Gastrocnemius medialis (tissue), 4 donors: ENCODE data around the gene RAB13. TPM values are rescaled to one million over a fixed set of nuclear protein-coding genes. Genes with fewer than 3 reads are reported as not detected.
A peak's percentile ranks its signal among the peaks of the same experiment; 100 is the strongest.

ENCODE experiments used
- ATAC-seq, 2 donors: fragments of 150-250 bp; one replicate each; pipeline ENCODE4 v1.9.1; 2016
- DNase-seq, 2 donors: peaks; one replicate each; pipeline ENCODE4 v3.0.0-alpha.2; 2019
- H3K27ac ChIP-seq, 4 donors: fragments of 200-600 bp; sonication (generic); 1 replicate in 1 of 4; 2 replicates in 3 of 4; pipeline ENCODE4 v1.5.1; 2016 to 2018; ENCODE audit warnings: mild to moderate bottlenecking in 2 of 4, moderate library complexity in 1 of 4
- H3K27me3 ChIP-seq, 3 donors: fragments of 200-600 bp; sonication (generic) in 2 of 3; 1 replicate in 1 of 3; 2 replicates in 2 of 3; pipeline versions ENCODE4 v1.5.1 to v1.6.0; 2016 to 2019; ENCODE audit warnings: mild to moderate bottlenecking in 1 of 3, moderate library complexity in 1 of 3
- H3K36me3 ChIP-seq, 2 donors: fragments of 200-600 bp; sonication (generic) in 1 of 2; one replicate each; pipeline ENCODE4 v1.5.1; 2017 to 2018
- H3K4me1 ChIP-seq, 2 donors: fragments of 200-600 bp; sonication (generic) in 1 of 2; one replicate each; pipeline ENCODE4 v1.5.1; 2016 to 2017; ENCODE audit warnings: mild to moderate bottlenecking in 2 of 2
- H3K4me3 ChIP-seq, 4 donors: fragments of 200-600 bp; sonication (generic) in 3 of 4; 1 replicate in 1 of 4; 2 replicates in 3 of 4; pipeline ENCODE4 v1.5.1; 2016 to 2019; ENCODE audit warnings: mild to moderate bottlenecking in 2 of 4
- H3K9me3 ChIP-seq, 3 donors: fragments of 200-600 bp; sonication (generic) in 2 of 3; 1 replicate in 1 of 3; 2 replicates in 2 of 3; pipeline ENCODE4 v1.5.1; 2016 to 2019
- POLR2A ChIP-seq, 2 donors: fragments of 450-650 bp; IDR thresholded peaks; one replicate each; pipeline ENCODE4 v1.6.1; 2017; ENCODE audit warnings: antibody characterized with exemption in 2 of 2, mild to moderate bottlenecking in 2 of 2, moderate library complexity in 2 of 2
- in situ Hi-C, 4 donors: fragments of 200-750 bp; cut with MboI; loops; one replicate each; pipeline versions ENCODE4 v1.15.0 to v1.8.0; 2017; ENCODE audit warnings: low sequenced_read_pairs in 4 of 4
- intact Hi-C: fragments of 100-400 bp; cut with DNase I; formaldehyde crosslinking; loops from one replicate; pipeline ENCODE4 v1.15.1; 2023; ENCODE audit warnings: low total_unique reads
- microRNA-seq, 2 donors: library from miRNA; unstranded; fragments of <30 nt; microRNA quantifications; one replicate each; pipeline ENCODE4, GENCODE V29; 2016; ENCODE audit warnings: borderline replicate concordance in 2 of 2
- total RNA-seq, 4 donors: library from RNA; depleted of rRNA; stranded (reverse); fragments of >200 nt; gene quantifications; one replicate each; pipeline versions ENCODE4 v1.1.0 to v1.2.3, GENCODE V29; 2016

The RAB13 gene
- total RNA-seq, 4 donors from 2014 or later: 6.4 to 12.3 (median 9.1) TPM

GRCh38 chr1:153932156-153933131 lies 53.7 kb downstream of the RAB13 start:
- peaks cover 4 to 78% of the 10 kb centered on the region in 2 donors for H3K36me3 ChIP-seq
- intact Hi-C loops (no loop called here), in situ Hi-C loops (no loop called here)
- no peak for TF ChIP-seq POLR2A (IDR thresholded peaks at IDR 0.05)
- no peak overlapping the region for H3K4me3 ChIP-seq
- no peaks in the 10 kb centered on the region for H3K4me1 ChIP-seq
- ATAC-seq (no peak), DNase-seq (peak in 1 of 2 donors; percentile 10)
- no peaks in the 10 kb centered on the region for H3K9me3 ChIP-seq
- H3K27ac ChIP-seq: no peak overlapping the region
- H3K27me3 ChIP-seq: no peaks in the 10 kb centered on the region

Small RNA genes lying within 50 kb of the gene (microRNA-seq; reads per million reads assigned to microRNA genes)
- gene MIR6737: 0 to 1.2 reads per million in 2 donors

Other genes with a start within 250 kb of the RAB13 start
- gene SLC27A3, start 210.9 kb downstream of the RAB13 start, total RNA-seq: 1 to 10 TPM; 2.3 to 7.9 (median 3.7) TPM
- gene GATAD2B, start 63.4 kb downstream of the RAB13 start, total RNA-seq: 10 to 100 TPM; 22.0 to 40.7 (median 28.1) TPM
- 10 to 100 TPM; 38.0 to 45.8 (median 40.1) TPM for gene DENND4B, start 39.6 kb downstream of the RAB13 start, total RNA-seq
- gene CRTC2, start 27.7 kb downstream of the RAB13 start, total RNA-seq: 10 to 100 TPM; 17.4 to 27.1 (median 23.3) TPM
- 10 to 100 TPM; 37.1 to 63.2 (median 47.9) TPM for gene SLC39A1, start 22.8 kb downstream of the RAB13 start, total RNA-seq
- gene CREB3L4, start 18.4 kb downstream of the RAB13 start, total RNA-seq: 1 to 10 TPM; 4.5 to 7.9 (median 5.7) TPM
- gene JTB, start 8.7 kb downstream of the RAB13 start, total RNA-seq: 100 to 1,000 TPM; 157 to 309 (median 259) TPM
- 1,000 to 10,000 TPM; 1,269 to 1,948 (median 1,828) TPM for gene RPS27, start 4.4 kb upstream of the RAB13 start, total RNA-seq
- gene NUP210L, start 168.7 kb upstream of the RAB13 start, total RNA-seq: under 1 TPM in 3 of 4 donors, not detected in 1; 0.07 to 0.24 (median 0.10) TPM
- 1,000 to 10,000 TPM; 1,776 to 3,699 (median 2,786) TPM for gene TPM3, start 205.8 kb upstream of the RAB13 start, total RNA-seq
- not detected for gene CFAP141, start 220.0 kb upstream of the RAB13 start, total RNA-seq
- gene UBAP2L, start 234.6 kb upstream of the RAB13 start, total RNA-seq: 10 to 100 TPM; 38.5 to 72.8 (median 50.8) TPM